Measurements from ENCODE around the gene CBX4.

Gene CBX4

GRCh38 chr17:79785017-79785899, 54.0 kb downstream of the CBX4 start:
- H2AK5ac ChIP-seq (ENCODE audit: low read length) = no peak overlapping the region
- no peak overlapping the region for H2BK120ac ChIP-seq (ENCODE audit: low read depth, low read length)
- no CpG with 5 or more reads among the region's 17 CpGs for WGBS (ENCODE audit: extremely low coverage, insufficient coverage, low lambda C conversion rate)
- H4K8ac ChIP-seq (ENCODE audit: low read depth, low read length) = no peak overlapping the region
- no peak overlapping the region for H3K23ac ChIP-seq (ENCODE audit: low read length)
- H3K4me1 ChIP-seq (ENCODE audit: control insufficient read depth, low read depth, low read length) = no peaks in the 10 kb centered on the region
- no peak overlapping the region for H3K18ac ChIP-seq (ENCODE audit: low read length)
- no peak overlapping the region for H3K9ac ChIP-seq (ENCODE audit: low read length)
- no peak overlapping the region for H4K5ac ChIP-seq (ENCODE audit: low read length)
- peaks cover 15% of the 10 kb centered on the region for H3K27me3 ChIP-seq (ENCODE audit: insufficient read depth, low read length, poor library complexity)
- H3K4me2 ChIP-seq (ENCODE audit: low read length) = no peak overlapping the region
- H2BK15ac ChIP-seq (replicated peaks; ENCODE audit: low read depth) = no peak overlapping the region
- no peaks in the 10 kb centered on the region for H3K36me3 ChIP-seq (ENCODE audit: control insufficient read depth, insufficient read depth, low read length)
- no peak overlapping the region for H3K56ac ChIP-seq (ENCODE audit: low read length)
- no peak overlapping the region for H2BK5ac ChIP-seq (ENCODE audit: low read length)
- no peaks in the 10 kb centered on the region for H3K79me2 ChIP-seq (ENCODE audit: control insufficient read depth, insufficient read depth, low read length)
- no peak overlapping the region for H3K4ac ChIP-seq (ENCODE audit: low read depth, low read length)
- no peaks in the 10 kb centered on the region for H3K79me1 ChIP-seq (ENCODE audit: low read length)
- H3K27ac ChIP-seq (ENCODE audit: low read depth, low read length) = no peak overlapping the region
- H3K4me3 ChIP-seq (ENCODE audit: low read length) = no peak overlapping the region
- DNase-seq = no peak

- Histone ChIP-seq H3K36me3 (ENCODE audit: control insufficient read depth, insufficient read depth, low read length) (peaks cover 1% of the 10 kb centered on the region), H3K4me2 (ENCODE audit: low read length) (no peak overlapping the region), H3K79me2 (ENCODE audit: control insufficient read depth, insufficient read depth, low read length) (peaks cover 2% of the 10 kb centered on the region), H2BK15ac (replicated peaks; ENCODE audit: low read depth) (no peak overlapping the region), H3K56ac (ENCODE audit: low read length) (no peak overlapping the region), H3K18ac (ENCODE audit: low read length) (no peak overlapping the region), H2BK120ac (ENCODE audit: low read depth, low read length) (no peak overlapping the region), H4K8ac (ENCODE audit: low read depth, low read length) (no peak overlapping the region), H3K23ac (ENCODE audit: low read length) (no peak overlapping the region), H3K27ac (ENCODE audit: low read depth, low read length) (no peak overlapping the region), H3K79me1 (ENCODE audit: low read length) (peaks cover 5% of the 10 kb centered on the region), H3K27me3 (ENCODE audit: insufficient read depth, low read length, poor library complexity) (peaks cover 8% of the 10 kb centered on the region), H2BK5ac (ENCODE audit: low read length) (no peak overlapping the region), H3K4ac (ENCODE audit: low read depth, low read length) (no peak overlapping the region), H3K4me3 (ENCODE audit: low read length) (no peak overlapping the region), H4K5ac (ENCODE audit: low read length) (no peak overlapping the region), H2AK5ac (ENCODE audit: low read length) (no peak overlapping the region), H3K9ac (ENCODE audit: low read length) (no peak overlapping the region), H3K4me1 (ENCODE audit: control insufficient read depth, low read depth, low read length) (peaks cover 2% of the 10 kb centered on the region)
- DNase-seq = no peak
- WGBS (ENCODE audit: extremely low coverage, insufficient coverage, low lambda C conversion rate) = no CpG with 5 or more reads among the region's 31 CpGs
Measured at GRCh38 chr17:79784353-79785016, 54.8 kb downstream of the CBX4 start.

GRCh38 chr17:79783891-79784290, 55.3 kb downstream of the CBX4 start:
- Histone ChIP-seq H3K9ac (ENCODE audit: low read length) (no peak overlapping the region), H3K4me1 (ENCODE audit: control insufficient read depth, low read depth, low read length) (peaks cover 2% of the 10 kb centered on the region), H4K8ac (ENCODE audit: low read depth, low read length) (no peak overlapping the region), H3K4ac (ENCODE audit: low read depth, low read length) (no peak overlapping the region), H2BK15ac (replicated peaks; ENCODE audit: low read depth) (no peak overlapping the region), H3K4me2 (ENCODE audit: low read length) (no peak overlapping the region), H3K18ac (ENCODE audit: low read length) (no peak overlapping the region), H2BK120ac (ENCODE audit: low read depth, low read length) (no peak overlapping the region), H4K5ac (ENCODE audit: low read length) (no peak overlapping the region), H2BK5ac (ENCODE audit: low read length) (no peak overlapping the region), H3K79me2 (ENCODE audit: control insufficient read depth, insufficient read depth, low read length) (peaks cover 2% of the 10 kb centered on the region), H3K4me3 (ENCODE audit: low read length) (no peak overlapping the region), H3K27me3 (ENCODE audit: insufficient read depth, low read length, poor library complexity) (peaks cover 6% of the 10 kb centered on the region), H3K79me1 (ENCODE audit: low read length) (peaks cover 8% of the 10 kb centered on the region), H3K23ac (ENCODE audit: low read length) (no peak overlapping the region), H3K56ac (ENCODE audit: low read length) (no peak overlapping the region), H3K27ac (ENCODE audit: low read depth, low read length) (no peak overlapping the region), H3K36me3 (ENCODE audit: control insufficient read depth, insufficient read depth, low read length) (peaks cover 1% of the 10 kb centered on the region), H2AK5ac (ENCODE audit: low read length) (no peak overlapping the region)
- DNase-seq = no peak
- no CpG with 5 or more reads among the region's 18 CpGs for WGBS (ENCODE audit: extremely low coverage, insufficient coverage, low lambda C conversion rate)
